Posterior vena cava (tissue), 2 donors: ENCODE measurements around the gene CLDN7. TPM values are rescaled to one million over a fixed set of nuclear protein-coding genes. Genes with fewer than 3 reads are reported as not detected.

Experiments
- DNase-seq: peaks from one replicate; pipeline ENCODE4 v3.0.0-alpha.2; 2020; ENCODE audit warnings: low spot score
- intact Hi-C, 2 donors: fragments of 100-400 bp; cut with DNase I; formaldehyde crosslinking; loops; one replicate each; pipeline versions ENCODE4 v1.14.1 to v1.14.2; 2022 to 2023
- total RNA-seq, 2 donors: library from RNA; stranded (reverse); fragmentation: NEBNext Ultra II Directional; extraction: Animal tissue kit (Norgen Biotek cat#: 25700); gene quantifications; one replicate each; pipeline ENCODE4 v1.2.1, GENCODE V29; 2021
- donor health status: DM: yes; HTN: yes; CAD: no.
- donor health status: DM: yes; HTN: yes; CAD: no.

The CLDN7 gene
- total RNA-seq, 2 donors from 2014 or later: 1.6 to 4.4 TPM

- intact Hi-C loops: loop anchor here in 1 of 2 donors (10.0 kb wide), 1 partner anchor 54 kb away; no protein-coding TSS in a partner anchor
- DNase-seq: no peak
These were observed 28.4 kb upstream of the CLDN7 start for GRCh38 chr17:7290685-7291084.

GRCh38 chr17:7290166-7290565, 27.9 kb upstream of the CLDN7 start:
- intact Hi-C loops: loop anchor here in 1 of 2 donors (10.0 kb wide), 1 partner anchor 55 kb away; no protein-coding TSS in a partner anchor
- no peak for DNase-seq

GRCh38 chr17:7289256-7290032, 27.2 kb upstream of the CLDN7 start:
- intact Hi-C loops: loop anchor here (10.0 kb wide), 2 partner anchors 55 to 245 kb away; partner anchors contain the start of gene SLC16A11 (in 1 of the 2)
- DNase-seq: no peak

GRCh38 chr17:7285679-7286078, 23.4 kb upstream of the CLDN7 start:
- intact Hi-C loops: loop anchor here in 1 of 2 donors (10.0 kb wide), 1 partner anchor 241 kb away; the partner anchor contains the start of gene SLC16A11
- DNase-seq: no peak

GRCh38 chr17:7284911-7285310, 22.6 kb upstream of the CLDN7 start:
- intact Hi-C loops: loop anchor here in 1 of 2 donors (5.0 to 10.0 kb wide), 2 partner anchors 240 to 447 kb away; partner anchors contain the start of gene SLC16A11

GRCh38 chr17:7283471-7284216, 21.4 kb upstream of the CLDN7 start:
- intact Hi-C loops: loop anchor here in 1 of 2 donors (5.0 to 10.0 kb wide), 2 partner anchors 239 to 449 kb away; partner anchors contain the start of gene SLC16A11
- no peak for DNase-seq

More at GRCh38 chr17:7284911-7285310, 22.6 kb upstream of the CLDN7 start:
- no peak for DNase-seq

GRCh38 chr17:7282752-7283321, 20.6 kb upstream of the CLDN7 start:
- intact Hi-C loops: loop anchor here in 1 of 2 donors (5.0 to 10.0 kb wide), 2 partner anchors 238 to 449 kb away; partner anchors contain the start of gene SLC16A11
- DNase-seq: no peak

- DNase-seq: no peak
- intact Hi-C loops: loop anchor here (2.0 to 10.0 kb wide), 3 partner anchors 15 to 450 kb away; partner anchors contain the start of gene SLC16A11 (in 1 of the 2)
These were observed 19.9 kb upstream of the CLDN7 start for GRCh38 chr17:7281953-7282751.

- peak; percentile 98 for DNase-seq
- intact Hi-C loops: loop anchor here (2.0 to 10.0 kb wide), 3 partner anchors 15 to 451 kb away; partner anchors contain the start of gene SLC16A11 (in 1 of the 2)
These were observed 19.0 kb upstream of the CLDN7 start, which contains the start of gene SLC2A4 for GRCh38 chr17:7281074-7281952. TSS of gene SLC2A4 (plus strand) at chr17:7281718. CDS start at chr17:7281935, 217 bp downstream.

- DNase-seq: peak; percentile 95
These were observed 18.3 kb upstream of the CLDN7 start for GRCh38 chr17:7280519-7281073.

GRCh38 chr17:7279448-7279847, 17.2 kb upstream of the CLDN7 start:
- intact Hi-C loops: no loop called here

More at GRCh38 chr17:7280519-7281073, 18.3 kb upstream of the CLDN7 start:
- intact Hi-C loops: loop anchor here (2.0 to 10.0 kb wide), 3 partner anchors 16 to 452 kb away; partner anchors contain the start of gene SLC16A11 (in 1 of the 2)

GRCh38 chr17:7266784-7267183, 4.5 kb upstream of the CLDN7 start:
- no peak for DNase-seq
- intact Hi-C loops: no loop called here

More at GRCh38 chr17:7279448-7279847, 17.2 kb upstream of the CLDN7 start:
- DNase-seq: no peak

- intact Hi-C loops: no loop called here
- DNase-seq: no peak
These were observed 1.5 kb upstream of the CLDN7 start for GRCh38 chr17:7263801-7264078.

- intact Hi-C loops: no loop called here
- DNase-seq: no peak
These were observed 890 bp upstream of the CLDN7 start for GRCh38 chr17:7262935-7263800.

GRCh38 chr17:7261379-7262191, 693 bp downstream of the CLDN7 start:
- intact Hi-C loops: no loop called here
- DNase-seq: no peak
